NOMO-1 treated with DMSO at 0.1 percent for 48 hours (cell line): ENCODE results near the gene PAFAH1B2.
A peak's percentile ranks its signal among the peaks of the same experiment; 100 is the strongest.
"Not testable (repeated sequence)": the region's sequence is repeated elsewhere in the genome, so short reads cannot be mapped to it uniquely, and the experiment has no call there.

ENCODE experiments used
- DNase-seq: peaks from one replicate; lab custom pipeline; 2025; ENCODE audit not compliant: unreplicated experiment; lab: John Stamatoyannopoulos, UW

The PAFAH1B2 gene

DNA sequence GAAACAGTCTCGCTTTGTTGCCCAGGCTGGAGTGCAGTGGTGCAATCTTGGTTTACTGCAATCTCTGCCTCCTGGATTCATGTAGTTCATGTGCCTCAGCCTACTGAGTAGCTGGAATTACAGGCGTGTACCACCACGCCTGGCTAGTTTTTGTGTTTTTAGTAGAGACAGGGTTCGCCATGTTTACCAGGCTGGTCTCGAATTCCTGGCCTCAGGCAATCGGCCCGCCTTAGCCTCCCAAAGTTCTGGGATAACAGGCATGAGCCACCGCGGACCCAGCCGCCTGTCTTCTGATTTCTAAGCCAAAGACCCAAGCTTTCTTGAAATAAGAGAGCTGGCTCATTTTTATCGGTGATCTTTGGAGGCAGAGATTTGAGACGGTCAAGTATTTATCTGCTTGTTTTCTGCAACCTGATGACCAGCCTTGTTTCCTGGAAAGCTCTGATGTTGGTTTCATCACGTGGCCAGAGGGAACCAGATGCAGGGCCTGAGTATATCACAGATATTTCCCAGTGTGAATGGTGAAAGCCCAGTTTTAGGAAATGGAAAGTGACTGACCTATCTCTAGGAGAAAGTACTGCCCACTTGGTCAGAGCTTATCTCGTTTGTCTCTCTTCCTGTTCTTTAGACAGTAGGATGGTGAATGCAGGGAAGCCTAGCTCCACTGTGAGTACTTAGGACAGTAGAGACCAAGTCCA is 28.8 kb downstream of the PAFAH1B2 start:
- no peak for DNase-seq

GRCh38 chr11:117175104-117175503 is 31.0 kb downstream of the PAFAH1B2 start:
- DNase-seq = no peak

DNA sequence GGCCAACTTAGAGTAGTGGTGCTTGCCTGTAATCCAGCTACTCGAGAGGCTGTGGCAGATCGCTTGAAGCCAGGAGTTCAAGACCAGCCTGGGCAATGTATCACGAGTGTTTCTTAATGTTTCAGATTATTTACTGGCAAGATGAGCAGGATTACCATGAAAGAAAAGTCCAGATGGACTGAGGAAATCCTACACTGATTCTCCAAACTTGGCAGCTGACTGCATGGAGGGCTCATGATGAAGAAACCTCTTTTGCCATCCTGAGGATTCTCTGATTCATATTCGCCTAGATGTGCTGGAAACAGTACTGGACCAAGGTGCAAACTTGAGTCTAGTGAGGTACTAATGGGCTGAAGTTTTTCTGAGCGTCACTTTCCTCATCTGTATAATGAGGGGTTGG is 31.7 kb downstream of the PAFAH1B2 start:
- no peak for DNase-seq

DNA sequence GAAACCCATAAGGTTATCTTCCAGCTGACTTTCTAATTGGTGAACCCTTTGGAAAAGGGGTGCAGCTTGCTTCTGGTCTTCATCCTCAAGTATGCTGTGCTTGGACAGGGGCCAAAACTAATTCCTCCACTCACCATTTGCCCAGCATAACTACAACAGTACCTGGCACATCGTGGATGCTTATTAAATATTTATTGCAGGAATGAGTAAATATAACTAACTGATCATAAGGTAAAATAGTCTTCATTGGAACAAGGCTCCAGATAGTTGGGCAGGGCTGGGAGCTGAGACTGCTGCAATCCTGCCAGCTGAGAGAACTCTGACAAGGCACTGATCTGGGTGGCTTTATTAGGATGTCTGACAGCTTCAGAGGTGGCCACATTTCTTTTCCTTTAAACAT is 32.1 kb downstream of the PAFAH1B2 start:
- DNase-seq = no peak

DNA sequence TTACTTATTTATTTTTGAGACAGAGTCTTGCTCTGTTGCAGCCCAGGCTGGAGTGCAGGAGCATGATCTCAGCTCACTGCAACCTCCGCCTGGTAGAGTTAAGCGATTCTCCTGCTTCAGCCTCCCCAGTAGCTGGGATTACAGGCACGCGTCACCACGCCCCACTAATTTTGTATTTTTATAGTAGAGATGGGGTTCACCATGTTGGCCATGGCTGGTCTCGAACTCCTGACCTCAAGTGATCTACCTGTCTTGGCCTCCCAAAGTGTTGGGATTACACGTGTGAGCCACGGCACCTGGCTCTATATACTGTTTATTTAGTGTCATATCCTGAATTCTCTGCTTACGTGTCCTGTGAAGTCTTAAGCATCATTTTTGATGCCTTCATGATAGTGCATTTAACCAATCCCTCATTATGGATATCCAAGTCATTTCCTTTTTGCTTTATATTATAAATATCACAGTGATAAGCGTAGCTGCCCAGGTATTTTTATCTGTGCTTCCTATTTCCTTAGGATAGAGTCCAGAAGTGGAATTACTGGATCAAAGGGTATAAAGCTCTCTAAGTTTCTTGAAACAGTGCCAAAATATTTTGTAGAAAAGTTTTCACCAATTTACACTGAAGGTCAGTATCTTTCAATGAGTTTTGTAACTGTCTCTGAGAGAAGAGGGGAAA is 33.6 kb downstream of the PAFAH1B2 start:
- DNase-seq = no peak

DNA sequence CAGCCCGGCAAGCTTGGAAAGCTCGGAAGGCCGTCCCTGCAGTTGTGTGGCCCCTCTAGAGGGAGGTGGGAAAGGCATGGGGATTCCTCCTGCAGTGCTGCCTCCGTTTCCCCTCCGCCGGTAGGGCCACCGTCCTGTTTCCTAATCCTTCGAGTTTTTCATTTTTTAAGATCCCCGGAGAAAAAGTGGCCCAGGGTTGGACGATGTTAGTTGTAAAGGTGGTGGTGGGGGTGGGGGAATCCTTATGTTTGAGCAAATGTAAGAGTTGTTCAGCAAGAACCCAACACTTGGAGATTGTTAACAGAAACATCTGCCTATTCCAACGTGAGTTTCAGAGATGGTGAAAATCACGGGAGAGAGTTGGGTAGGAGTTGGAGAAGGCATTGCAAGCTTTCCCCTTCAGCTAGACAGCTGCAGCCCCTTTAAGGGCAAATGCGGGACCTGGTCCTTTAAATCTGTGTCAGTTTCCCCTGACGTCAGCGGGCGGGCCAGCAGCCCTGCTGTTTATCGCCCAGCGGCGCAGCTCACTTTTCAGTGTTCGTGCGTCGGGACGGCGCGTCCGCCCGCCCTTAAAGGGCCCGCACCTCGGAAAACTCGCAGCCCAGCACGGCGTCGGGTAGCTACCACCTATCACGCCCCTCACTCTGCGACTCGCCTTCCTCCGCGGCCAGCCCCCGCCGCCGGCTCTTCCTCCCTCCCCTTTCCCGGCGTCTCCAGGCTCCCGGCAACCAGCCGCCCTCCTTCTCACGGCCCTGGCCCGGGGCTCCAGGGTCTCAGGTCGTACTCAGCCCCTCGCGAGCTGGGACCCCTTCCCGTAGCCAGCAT is 34.3 kb downstream of the PAFAH1B2 start, which contains the start of gene SIDT2:
Gene SIDT2, plus strand, starts transcription at position 534 of the 825 bp plus-strand sequence. CDS start 521 bp downstream, outside the sequence.
- DNase-seq = peak; percentile 89

- peak; percentile 21 for DNase-seq
Observed at GRCh38 chr11:117179048-117179999, 35.2 kb downstream of the PAFAH1B2 start.

DNA sequence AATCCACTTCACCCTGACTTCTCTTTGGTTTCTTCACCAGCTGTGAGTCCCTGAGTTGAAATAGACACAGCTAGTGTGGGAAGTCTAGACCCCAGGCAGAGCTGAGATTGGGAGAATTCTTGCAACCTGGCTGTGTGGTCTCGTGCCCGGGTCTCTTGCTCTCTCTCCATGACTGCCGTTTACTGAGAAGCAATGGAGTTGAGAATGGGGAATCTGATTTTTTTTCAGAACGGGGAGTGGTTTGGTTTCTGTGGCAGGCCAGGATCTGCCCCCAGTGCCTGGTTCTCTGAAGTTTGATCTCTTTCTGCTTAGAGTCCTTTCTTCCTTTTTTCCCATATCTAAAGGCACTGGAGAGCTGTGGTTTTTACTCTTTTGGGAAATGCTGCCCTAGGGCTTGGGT is 35.9 kb downstream of the PAFAH1B2 start:
- DNase-seq = no peak

GRCh38 chr11:117180661-117181585 is 36.8 kb downstream of the PAFAH1B2 start:
- peak; percentile 79 for DNase-seq

- no peak for DNase-seq
Observed at GRCh38 chr11:117181586-117182550, 37.8 kb downstream of the PAFAH1B2 start.

- DNase-seq = no peak
Observed at GRCh38 chr11:117182551-117182935, 38.5 kb downstream of the PAFAH1B2 start.

- DNase-seq = not testable (repeated sequence)
Observed at GRCh38 chr11:117183178-117183577, 39.1 kb downstream of the PAFAH1B2 start.

- no peak for DNase-seq
Observed at GRCh38 chr11:117183724-117184349, 39.8 kb downstream of the PAFAH1B2 start.

DNA sequence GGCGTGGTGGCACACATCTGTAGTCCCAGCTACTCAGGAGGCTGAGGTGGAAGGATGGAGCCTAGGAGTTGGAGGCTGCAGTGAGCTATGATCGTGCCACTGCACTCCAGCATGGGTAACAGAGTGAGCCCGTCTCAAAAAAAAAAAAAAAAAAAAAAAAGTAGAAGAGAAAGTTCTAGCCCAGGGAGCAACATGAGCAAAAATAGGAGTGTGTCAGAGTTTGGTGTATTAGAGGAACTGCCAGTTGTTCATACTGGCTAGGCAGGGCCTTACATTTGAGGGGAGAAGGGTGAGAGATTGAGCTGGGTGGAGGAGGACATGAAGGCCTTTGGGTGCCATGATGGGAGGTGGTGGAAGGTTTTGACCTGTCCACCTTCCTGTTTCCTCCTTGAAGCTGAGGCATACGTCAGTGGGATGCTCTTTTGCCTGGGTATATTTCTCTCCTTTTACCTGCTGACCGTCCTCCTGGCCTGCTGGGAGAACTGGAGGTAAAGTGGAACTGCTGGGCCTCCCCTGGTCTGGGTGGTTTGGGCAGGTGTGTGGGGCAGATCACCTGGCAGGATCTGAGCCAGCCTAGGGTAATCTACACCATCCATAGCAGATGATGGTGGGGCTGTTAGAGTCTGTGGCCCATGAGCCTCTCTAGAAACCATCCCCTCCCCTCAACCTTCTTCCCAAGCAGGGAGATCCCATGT is 41.8 kb downstream of the PAFAH1B2 start:
- peak; percentile 67 for DNase-seq

DNA sequence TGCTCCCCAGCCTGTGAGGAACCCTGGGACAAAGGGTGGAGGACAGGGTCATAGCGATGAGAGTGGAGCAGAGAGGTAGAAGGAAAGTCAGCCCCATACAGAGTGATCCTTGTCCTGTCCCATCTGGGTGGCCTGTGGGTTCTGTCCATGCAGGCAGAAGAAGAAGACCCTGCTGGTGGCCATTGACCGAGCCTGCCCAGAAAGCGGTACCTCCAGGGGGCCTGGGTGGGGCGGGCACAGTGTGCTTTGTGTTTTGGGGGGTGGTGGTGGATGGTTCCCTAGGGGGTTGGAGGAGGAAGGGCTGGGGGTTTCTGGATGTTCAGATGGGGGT is 42.3 kb downstream of the PAFAH1B2 start:
- DNase-seq = no peak

- no peak for DNase-seq
Observed at GRCh38 chr11:117187007-117187406, 42.9 kb downstream of the PAFAH1B2 start.

DNA sequence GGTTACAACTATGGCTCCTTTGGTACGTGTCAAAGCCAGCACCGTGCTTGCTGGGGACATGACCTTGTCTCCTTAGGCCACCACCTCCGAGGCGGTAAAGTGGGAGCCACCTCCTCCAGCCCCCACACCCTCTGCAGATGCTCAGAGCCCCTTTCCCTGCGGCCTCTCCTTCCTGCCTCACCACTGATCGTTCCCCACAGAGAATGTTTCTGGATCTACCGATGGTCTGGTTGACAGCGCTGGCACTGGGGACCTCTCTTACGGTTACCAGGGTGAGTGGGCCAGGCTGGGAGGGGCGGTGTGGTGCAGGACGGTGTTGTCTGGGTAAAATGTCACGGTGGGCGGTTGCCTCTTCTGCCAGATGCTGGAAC is 43.3 kb downstream of the PAFAH1B2 start:
- no peak for DNase-seq
